OCI-LY7 (cell line): Measurements from ENCODE around the gene LGALS8.

ENCODE experiments used
- CTCF ChIP-seq: fragments of 200-600 bp; sonication (generic); conservative IDR thresholded peaks from 2 replicates; pipeline ENCODE4 v1.5.1; 2014; ENCODE audit warnings: mild to moderate bottlenecking, antibody characterized with exemption, low read length, moderate library complexity, mixed read lengths
- EZH2phosphoT487 ChIP-seq: fragments of 200-600 bp; sonication (generic); IDR thresholded peaks from 2 replicates; pipeline ENCODE4 v1.6.1; 2018; ENCODE audit warnings: low read depth, borderline replicate concordance, mild to moderate bottlenecking, mixed run types, antibody characterized with exemption, low read length, moderate library complexity, mixed read lengths

- TF ChIP-seq CTCF (no peak), EZH2phosphoT487 (no peak)
Measured at GRCh38 chr1:236524142-236524894, 536 bp downstream of the LGALS8 start.
